NCI-H2107 treated with DMSO at 0.1 percent for 48 hours (cell line): ENCODE results near the gene PDIK1L.
"Not testable (repeated sequence)": the region's sequence is repeated elsewhere in the genome, so short reads cannot be mapped to it uniquely, and the experiment has no call there.

Source experiments
- DNase-seq: peaks from one replicate; lab custom pipeline; 2025; ENCODE audit not compliant: unreplicated experiment; lab: John Stamatoyannopoulos, UW

The PDIK1L gene

DNA sequence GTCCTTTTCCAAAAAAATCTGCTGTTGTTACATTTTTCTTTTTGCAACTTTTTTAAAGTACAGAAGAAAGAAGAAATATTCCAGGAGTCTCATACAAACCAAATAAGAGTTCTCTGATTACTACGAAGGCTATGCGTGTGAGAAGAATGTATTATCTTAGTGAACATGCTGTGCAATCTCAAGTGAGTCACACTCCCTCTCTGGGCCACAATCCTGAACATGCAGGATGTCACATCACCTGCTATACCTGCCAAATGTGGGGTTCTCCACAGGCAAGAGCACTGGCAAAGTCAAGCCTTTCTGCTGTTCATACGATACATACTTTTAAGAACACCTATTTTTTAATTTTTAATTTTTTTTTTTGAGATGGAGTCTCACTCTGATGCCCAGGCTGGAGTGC lies 22.5 kb upstream of the PDIK1L start:
- DNase-seq = no peak

DNA sequence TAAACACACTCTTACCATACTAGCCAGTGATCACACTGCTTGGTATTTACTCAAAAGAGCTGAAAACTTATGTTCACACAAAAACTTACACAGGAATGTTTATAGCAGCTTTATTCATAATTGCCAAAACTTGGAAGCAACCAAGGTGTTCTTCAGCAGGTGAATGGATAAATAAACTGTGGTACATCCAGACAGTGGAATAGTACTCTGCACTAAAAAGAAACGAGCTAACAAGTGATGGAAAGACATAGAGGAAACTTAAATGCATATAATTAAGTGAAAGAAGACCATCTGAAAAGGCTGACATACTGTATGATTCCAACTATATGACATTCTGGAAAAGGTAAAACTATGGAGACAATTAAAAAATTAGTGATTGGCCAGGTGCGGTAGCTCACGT lies 20.7 kb upstream of the PDIK1L start:
- no peak for DNase-seq

DNA sequence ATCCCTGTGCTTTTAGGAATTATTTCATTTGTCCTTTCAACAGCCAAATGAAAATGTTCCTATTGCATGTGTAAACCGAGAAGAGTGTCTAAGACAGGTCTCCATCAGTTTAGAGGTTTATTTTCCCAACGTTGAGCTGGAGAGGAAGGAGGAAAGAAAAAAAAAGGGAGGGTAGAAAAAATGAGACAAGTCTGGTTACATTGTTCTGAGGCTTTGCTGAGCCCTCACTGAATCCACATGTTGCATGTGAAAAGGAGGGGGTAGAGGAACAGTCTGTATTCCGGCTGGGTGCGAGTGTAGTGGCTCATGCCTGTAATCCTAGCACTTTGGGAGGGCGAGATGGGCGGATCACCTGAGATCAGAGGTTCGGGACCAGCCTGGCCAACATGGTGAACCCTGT lies 19.2 kb upstream of the PDIK1L start:
- no peak for DNase-seq

DNA sequence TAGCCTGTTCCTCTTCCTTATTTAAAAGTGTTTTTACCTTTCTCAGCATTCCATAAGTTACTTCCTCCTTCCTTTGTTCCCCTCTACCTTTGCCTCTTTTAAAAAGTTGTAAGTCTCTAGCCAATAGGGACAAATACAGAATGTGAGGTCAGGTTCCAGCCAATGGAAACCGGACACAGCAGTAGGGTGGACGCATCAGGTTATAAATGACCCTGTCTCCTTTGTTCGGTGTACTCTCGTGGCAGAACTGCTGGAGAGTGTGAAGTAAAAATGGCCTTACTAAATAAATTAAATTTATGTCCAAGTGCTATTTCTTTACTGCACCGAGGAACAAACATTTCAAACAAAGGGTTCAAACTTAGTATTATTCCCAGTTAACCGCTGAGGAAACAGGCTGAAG lies 18.1 kb upstream of the PDIK1L start:
- DNase-seq = not testable (repeated sequence)

DNA sequence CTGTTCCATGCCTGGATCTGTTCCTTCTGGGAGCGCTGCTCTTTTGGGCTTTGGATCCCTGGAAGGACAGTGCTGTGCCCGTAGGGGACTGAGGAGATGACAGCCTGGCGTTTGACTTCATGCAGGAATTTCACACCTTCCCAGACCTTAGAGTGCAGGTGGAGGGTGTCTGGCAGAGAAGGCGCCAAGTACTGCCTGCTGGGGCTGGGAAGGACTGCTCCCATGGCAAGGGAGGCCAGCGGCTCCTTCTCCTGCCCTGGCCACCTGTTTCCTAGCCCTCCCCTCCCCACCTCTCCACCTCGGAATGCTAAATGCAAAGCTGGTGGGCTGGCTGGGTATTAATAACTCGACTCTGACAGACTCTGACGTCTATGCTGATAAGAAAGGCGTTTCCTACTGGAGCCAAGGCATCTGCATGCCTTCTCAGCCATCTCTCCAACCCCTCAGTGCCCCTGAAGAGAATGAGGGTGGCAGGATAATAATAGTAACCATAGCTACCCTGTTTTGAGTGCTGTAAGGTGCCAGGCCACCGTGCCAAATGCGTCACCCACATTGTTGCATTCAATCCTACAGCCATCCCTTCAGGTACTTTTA lies 17.5 kb upstream of the PDIK1L start:
- no peak for DNase-seq

DNA sequence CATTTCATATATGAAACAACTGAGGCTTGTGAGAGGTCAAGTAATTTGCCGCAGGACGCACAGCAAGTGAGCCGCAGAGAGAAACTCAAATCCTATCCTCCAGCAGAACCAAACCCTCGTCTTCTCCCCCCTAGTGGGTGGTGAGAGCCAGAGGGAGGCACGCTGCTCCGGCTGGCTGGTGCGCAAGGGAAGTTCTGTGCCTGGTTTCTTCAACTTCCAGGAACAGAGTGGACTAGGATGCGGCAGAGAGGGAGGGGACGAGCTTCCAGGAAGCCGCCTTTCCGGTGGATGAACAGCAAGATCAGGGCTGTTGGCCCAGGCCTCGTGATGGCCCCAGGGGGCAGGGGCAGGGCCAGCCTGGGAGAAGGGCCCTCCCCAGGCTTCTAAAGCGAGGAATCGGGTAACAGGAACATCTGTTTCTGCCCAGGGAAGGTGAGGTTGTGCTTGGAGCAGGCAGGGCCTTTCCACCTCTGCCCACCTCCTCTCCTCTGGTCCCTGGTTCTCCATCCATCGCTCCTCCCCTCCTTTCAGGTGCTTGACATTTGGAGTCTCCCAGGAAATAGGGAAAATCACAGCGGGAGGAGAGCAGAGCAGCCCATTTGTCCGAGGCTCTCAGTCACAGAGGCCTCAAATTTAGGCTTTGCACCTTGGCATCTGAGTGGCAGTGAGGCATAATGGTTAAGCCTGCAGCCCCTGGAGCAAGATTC lies 16.8 kb upstream of the PDIK1L start:
- DNase-seq = peak; percentile 53

DNA sequence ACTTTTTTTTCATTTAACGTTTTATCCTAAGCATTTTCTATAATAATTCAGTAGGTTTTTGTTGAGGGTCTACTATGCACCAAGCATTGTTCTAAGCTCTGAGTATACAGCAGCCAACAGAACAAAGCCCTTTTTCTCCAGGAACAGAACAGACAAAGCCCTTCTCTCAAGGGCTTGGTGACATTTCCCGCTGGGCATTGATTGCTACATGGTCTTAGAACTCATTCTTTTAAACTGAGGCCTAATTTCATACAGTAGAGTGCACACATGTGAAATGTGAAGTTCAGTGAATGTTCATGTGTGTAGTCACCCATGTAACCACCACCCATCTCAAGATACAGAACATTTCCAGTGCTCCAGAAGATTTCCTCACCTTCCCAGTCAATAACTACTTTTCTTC lies 15.2 kb upstream of the PDIK1L start:
- no peak for DNase-seq

DNA sequence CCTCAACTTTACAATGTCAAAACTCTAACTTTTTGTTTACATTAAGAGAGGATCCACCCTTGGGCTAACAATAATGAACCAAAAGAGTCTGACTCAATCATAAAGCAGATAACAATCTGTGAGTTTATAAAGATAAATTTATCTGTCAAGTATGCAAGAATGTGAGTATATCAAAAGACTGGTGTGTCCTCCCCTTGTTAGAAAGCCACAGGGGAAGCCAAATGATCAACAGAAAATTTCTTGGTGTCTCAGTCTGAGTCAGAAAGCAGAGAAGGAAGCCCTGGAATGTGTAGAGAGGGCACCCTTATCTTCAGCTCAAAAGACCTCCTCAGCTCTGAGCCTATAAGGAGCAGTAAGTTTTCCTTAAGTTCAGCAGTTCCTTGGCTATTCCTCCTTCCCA lies 13.9 kb upstream of the PDIK1L start:
- DNase-seq = no peak

DNA sequence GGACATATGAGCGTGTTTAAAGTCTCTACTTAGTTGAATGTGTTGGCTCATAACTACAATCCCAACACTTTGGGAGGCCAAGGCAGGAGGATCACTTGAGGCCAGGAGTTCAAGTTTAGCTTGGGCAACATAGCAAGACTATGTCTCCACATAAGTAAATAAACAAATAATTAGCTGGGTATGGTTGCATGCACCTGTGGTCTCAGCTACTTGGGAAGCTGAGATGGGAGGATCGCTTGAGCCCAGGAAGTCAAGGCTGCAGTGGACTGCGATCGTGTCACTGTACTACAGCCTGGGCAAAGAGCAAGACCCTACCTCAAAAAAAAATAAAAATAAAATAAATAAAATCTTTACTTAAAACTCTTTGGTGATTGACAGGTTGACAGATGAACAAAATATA lies 13.0 kb upstream of the PDIK1L start:
- DNase-seq = no peak

DNA sequence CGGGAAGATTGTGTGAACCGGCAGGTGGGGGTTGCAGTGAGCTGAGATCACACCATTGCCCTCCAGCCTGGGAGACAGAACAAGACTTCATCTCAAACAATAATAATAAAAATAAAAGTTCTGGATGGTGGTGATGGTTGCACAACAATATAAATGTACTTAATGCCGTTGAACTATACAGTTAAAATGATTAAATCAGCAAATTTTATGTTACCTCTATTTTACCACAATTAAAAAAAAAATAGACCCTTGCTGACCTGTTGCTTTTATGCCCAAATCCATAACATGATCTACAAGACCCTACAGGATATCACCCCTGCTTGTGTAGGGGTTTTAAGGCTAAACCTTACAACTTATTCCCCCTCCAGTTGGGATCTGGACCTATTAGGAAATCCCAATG lies 11.8 kb upstream of the PDIK1L start:
- DNase-seq = no peak

DNA sequence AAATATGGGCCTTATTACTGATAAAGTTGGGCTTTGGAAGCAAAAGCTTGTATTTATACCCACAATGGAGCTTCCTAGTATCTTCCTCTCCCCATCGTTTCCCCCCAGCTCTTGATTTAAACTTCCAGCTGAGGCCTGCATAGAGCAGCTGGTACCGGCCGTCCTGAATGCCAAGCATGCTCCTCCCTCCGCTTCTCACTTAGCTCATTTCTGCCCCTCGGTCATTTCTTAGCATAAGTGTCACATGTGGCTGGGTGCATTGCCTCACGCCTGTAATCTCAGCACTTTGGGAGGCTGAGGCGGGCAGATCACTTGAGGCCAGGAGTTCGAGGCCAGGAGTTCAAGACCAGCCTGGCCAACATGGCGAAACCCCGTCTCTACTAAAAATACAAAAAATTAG lies 11.4 kb upstream of the PDIK1L start:
- not testable (repeated sequence) for DNase-seq

DNA sequence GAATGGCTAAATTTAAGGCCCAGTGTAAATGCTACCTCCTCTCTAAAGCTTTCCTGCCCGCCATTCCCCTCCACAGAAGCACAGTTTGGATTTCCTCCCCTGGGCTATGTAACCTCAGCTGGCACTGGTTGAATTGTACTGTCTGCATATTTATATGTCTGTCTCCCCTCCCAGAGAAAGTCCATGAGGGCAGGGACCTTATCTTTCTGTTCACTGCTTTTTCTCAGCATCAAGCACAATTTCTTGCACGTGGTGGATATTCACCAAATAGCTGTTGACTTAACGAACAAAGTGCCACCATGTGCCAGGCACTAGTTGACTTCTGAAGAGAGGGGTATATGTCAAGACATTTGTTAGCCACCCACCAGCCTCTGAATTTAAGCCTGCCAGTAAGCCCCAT lies 9.5 kb upstream of the PDIK1L start:
- DNase-seq = no peak

DNA sequence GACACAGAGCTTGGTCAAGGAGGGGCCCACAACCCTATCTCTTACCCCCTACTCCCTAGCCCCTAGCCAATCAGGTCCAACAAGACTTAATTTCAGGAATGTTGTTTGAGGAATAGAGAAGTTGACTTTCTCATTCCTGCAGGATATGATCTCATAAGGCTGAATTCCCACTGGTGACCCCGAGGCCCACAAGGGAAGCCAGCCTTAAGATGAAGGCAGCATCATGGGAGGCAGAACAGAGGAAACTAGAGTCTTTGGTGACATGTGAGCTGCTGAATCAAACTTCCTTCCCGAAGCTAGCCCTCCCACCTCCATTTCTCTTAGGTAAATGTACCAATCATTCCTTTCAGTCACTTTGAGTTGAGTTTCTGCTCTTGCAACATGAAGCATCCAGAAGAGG lies 9.1 kb upstream of the PDIK1L start:
- DNase-seq = no peak

DNA sequence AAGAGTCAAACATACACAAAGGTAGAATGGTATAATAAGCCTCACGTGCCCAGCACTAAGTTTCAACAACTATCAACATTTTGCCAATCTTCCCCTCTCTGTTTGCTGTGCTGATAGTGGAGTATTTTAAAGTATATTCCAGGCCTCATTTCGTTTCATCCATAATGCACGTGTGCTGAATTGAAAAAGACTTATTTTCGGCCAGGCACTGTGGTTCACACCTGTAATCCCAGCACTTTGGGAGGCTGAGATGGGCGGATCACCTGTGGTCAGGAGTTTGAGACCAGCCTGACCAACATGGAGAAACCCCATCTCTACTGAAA lies 6.4 kb upstream of the PDIK1L start:
- DNase-seq = not testable (repeated sequence)

DNA sequence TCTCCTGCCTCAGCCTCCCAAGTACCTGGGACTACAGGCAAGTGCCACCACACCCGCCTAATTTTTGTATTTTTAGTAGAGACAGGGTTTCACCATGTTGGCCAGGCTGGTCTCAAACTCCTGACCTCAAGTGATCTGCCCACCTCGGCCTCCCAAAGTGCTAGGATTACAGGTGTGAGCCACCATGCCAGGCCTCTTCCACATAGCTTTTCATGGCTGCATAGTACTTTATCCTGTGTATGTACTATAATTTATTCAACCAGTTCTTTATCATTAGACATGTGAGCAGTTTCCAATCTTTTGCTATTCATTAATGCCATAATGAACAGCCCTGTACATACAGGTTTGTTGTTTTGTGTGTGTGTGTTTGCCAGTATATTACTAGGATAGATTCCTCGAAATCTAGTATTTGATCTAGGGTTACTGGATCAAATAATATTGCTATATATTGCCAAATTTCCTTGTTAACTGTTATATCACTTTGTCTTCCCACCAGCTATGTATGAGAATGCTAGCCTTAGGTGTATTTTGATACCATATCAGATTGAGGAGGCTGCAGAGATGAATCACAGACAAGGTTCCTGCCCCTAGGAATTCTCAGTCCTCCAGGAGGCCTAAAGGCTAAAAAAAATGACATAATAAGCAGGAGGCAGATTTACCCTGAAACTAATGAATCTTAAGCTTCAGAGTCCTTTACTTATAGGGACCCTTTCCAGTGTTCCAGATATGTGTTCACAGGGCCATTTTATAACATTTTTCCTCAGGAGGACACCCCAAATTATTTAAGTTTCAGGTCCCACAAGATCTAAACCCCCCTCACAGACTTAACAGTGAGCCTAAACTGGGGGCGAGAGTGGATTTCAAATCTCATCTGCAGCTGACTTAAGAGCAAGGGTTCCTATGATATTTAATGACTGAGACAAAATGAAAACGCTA lies 2.1 kb upstream of the PDIK1L start:
- DNase-seq = no peak

DNA sequence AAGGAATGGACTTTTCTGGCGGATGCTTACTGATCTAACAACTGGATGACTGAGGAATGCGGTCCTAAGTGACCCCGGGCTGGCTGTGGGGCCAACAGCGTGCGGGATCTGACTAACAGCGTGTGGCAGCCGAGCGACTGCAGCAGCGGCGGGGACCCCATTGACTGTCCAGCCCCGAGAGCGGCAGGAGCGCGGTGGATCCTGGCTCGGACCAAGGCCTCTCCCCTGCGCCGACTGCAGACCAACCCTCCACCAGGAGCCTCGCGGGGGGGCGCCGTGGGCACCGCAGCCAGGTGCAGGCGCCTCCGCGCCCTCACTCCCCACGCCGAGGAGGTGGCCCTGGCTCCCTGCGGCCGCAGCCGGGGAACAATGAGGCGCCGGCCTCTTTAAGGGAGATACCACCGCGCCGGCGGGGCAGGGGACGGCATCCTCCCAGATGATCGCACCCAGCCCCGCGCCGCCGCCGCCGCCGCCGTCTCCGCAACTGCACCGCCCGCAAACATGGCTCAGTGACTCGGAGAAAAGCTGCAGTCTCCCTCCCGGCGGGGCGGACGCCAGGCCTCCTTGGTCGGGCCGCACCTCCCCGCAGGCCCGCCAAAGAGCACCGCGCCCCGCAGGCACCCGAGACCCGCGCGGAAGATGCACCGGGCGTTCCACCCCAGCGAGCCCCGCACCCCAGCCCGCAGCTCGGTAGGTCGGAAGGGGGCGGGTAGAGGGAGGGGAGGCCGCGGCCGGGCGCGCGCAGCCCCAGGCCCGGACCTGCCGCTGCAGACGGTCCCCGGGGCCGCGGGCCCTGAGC lies 694 bp upstream of the PDIK1L start:
- peak; percentile 51 for DNase-seq

DNA sequence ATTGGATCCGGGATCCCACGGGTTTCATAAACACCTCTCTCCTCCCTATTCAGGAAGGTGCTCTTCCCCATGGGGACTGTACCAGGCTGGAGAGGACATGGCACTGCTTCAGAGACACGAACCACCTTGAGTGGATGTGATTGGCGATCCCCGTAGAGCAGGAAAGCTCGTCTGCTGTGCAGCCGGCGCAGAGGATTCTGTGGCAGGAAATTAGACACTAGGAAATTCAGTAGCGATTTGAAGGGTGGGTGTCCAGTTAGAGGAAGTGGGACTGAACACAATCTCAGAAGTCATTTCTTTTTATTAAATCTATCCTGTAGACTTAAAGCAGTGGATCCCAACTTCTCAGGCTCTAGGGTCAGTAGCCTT lies 767 bp downstream of the PDIK1L start:
- DNase-seq = peak; percentile 47

DNA sequence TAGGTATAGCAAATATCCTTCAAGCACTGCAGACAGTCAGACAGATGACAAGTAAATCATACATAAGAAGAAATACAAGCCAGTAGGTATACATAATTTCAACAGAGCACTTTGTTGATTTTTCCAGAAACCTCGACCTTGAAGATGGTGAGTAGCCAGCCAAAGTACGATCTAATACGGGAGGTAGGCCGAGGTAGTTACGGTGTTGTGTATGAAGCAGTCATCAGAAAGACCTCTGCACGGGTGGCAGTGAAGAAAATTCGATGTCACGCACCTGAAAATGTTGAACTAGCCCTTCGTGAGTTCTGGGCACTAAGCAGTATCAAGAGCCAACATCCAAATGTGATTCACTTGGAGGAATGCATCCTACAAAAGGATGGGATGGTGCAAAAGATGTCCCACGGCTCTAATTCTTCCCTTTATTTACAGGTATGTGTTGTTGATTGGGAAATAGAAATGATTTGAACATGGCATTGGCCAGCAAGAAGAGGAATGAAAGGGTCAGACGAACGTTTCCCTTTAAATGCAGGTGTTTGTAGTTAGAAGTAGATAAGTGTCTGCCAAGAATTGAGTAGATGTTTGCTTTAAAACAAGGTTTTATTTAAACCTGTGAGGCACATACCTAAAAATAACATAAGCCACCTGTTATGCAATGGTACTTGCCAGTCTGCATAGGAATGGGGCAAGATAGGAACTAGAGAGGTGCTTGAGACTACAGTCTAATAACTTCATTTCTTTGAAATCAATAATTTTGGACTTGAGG lies 2.7 kb downstream of the PDIK1L start:
- DNase-seq = no peak

DNA sequence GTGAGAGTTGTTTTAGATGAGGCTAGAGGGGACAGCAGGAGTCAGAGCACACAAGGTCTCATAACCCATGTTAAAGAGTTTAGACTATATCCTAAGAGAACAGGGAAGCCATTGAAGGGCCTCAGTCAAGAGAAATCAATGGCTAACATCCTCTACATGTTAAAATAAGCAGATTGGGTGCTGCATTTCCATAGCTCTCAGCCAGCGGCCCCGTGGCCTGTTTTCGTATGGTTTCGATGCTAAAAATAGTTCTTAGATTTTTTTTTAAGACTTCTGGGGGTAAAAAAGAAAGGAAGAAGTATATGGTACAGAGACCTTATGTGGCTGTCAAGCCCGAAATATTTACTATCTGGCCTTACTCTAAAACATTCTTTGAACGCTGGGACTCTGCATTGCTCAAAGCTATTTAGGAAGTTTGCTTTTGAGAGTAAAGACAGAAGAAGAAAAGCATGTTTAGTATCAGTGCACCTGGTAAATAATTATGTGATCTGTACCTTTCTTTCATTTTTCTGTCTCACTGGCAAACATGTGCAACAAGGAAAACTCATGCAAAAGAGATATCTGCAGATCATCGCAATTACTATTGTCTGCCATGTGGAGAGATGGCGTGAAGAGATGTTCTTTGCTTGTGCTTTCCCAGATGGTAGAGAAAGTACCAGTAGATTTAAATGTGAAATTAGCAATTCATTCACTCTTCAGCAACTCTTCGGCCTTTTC lies 8.4 kb downstream of the PDIK1L start:
- no peak for DNase-seq
